GM18867 (cell line): Measurements from ENCODE around the gene PRKCI.
A peak's percentile ranks its signal among the peaks of the same experiment; 100 is the strongest.
"Not testable (repeated sequence)": the region's sequence is repeated elsewhere in the genome, so short reads cannot be mapped to it uniquely, and the experiment has no call there.

Experiments used
- ATAC-seq: cut with Tn5 transposase; IDR thresholded peaks from one replicate; pipeline ENCODE4 v1.9.1; 2021; ENCODE audit warnings: mild to moderate bottlenecking, moderate library complexity; ENCODE audit not compliant: unreplicated experiment

Gene PRKCI

GRCh38 chr3:170222647-170223541, 670 bp downstream of the PRKCI start:
- peak; percentile 39 for ATAC-seq

DNA sequence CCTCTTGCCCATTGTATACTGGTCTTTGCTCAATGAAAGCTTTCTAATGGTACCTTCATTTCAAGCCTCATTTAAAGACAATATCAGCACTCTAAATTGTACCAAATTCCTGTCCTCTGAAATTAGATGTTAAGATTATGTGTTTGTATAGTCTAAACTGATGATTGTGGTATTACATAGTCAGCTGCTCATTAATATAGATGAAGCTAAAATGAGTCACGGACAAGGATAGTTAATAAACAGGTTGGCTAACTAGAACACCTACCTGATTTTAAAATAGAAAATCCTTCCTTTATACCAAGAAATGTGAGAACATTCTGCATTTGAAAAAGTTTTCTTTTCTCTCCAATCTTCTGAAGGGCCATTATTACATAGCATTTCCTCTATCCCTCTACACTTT, 2.9 kb downstream of the PRKCI start:
- ATAC-seq: no peak

- ATAC-seq: no peak
Measured at GRCh38 chr3:170226426-170226960, 4.3 kb downstream of the PRKCI start.

- ATAC-seq: no peak
Measured at GRCh38 chr3:170228093-170228766, 6.0 kb downstream of the PRKCI start.

DNA sequence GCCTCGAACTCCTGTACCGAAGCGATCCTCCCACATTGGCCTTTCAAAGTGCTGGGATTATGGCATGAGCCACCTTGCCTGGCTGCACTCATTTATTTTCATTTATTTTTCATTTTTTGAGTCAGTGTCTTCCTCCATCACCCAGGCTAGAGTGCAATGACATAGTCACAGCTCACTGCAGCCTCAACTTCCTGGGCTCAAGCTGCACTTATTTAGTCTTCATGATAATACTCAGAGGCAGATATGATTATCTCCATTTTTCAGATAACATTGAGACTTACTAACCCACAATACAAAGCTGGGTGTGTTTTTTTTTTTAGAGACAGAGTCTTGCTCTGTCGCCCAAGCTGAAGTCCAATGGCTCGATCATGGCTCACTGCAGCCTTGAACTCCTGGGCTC, 10.0 kb downstream of the PRKCI start:
- no peak for ATAC-seq

GRCh38 chr3:170233530-170233929, 11.3 kb downstream of the PRKCI start:
- ATAC-seq: no peak

DNA sequence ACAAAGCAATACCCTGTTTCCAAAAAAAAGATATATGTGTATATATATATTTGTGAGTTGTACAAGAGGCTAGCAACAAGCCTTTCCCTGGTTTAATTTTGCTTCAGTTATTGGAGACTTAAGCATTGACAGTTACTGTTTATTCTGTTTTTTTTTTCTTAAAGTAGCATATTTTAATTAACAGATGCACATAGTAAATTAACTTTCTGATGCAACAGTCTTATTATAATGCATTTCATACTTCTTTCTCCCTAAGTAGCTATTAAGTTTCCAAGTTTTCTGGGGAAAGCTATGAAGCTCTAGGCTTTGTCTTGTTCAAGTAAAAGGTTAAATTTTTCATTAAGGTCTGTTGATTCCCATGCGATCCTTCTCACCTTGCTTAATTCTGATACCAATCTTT, 17.9 kb downstream of the PRKCI start:
- ATAC-seq: no peak

DNA sequence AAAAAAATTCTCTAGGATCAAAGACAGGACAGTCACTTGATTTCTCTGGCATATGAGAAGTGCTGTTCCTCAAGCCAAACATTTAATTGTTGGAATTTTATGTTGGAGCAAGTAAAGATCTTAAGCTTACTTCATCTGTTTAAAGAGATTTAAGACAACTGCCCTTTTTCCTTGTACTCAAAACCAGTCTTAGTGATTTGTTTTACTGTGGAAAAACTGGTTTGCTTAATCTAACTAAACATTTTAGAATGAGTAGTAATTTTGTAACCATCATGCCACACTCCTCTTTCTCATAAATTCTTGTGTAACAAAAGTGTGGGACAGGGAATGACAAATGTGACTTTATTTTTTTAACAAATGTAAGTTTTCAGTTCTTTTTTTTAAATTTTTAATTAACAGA, 18.4 kb downstream of the PRKCI start:
- ATAC-seq: no peak

GRCh38 chr3:170244576-170244975, 22.4 kb downstream of the PRKCI start:
- no peak for ATAC-seq

DNA sequence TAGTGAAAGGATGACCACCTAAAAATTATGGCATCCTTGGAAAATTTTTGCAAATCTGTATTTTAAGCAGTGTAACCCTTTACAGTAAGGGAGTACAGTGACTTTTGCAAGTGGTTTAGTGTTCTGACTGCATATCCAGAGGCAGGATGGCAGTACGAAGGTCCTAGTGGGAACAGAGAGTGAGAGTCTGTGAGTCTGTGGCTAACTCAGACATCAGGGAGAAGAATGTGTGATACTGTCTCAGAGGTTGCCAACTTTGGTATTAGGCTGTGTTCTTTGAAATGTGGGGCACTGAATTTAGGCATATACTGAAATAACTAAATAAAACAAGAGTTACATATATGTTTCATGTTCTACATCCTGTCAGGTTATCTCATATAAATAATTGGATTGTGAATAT, 25.7 kb downstream of the PRKCI start:
- no peak for ATAC-seq

DNA sequence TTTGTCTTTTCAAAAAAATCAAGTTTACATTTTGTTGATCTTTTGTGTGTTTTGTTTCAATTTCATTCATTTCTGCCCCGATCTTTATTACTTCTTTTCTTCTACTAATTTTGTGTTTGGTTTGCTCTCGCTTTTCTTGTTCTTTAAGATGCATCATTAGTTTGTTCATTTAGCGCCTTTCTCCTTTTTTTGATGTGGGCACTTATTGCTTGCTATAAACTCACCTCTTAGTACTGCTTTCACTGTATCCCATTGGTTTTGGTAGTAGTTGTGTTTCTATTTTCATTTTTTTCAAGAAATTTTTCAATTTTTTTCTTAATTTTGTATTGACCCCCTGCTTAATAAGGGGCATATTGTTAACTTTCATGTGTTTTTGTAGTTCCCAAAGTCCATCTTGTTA, 34.4 kb downstream of the PRKCI start:
- ATAC-seq: no peak

GRCh38 chr3:170257145-170257544, 34.9 kb downstream of the PRKCI start:
- peak; percentile 69 for ATAC-seq

DNA sequence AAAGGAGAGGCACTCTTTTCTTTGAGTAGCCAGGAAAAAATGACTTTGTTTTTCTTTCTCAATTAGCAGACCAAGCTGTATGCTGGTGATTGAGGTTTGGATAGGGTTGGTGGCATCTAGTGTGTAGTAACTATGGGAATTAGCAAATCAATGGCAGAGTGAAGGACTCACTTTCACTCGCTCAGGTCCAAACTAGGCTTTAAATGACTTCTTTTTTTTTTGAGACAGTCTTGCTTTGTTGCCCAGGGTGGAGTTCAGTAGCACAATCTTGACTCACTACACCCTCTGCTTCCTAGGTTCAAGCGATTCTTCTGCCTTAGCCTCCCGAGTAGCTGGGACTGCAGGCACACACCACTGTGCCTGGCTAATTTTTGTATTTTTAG, 35.9 kb downstream of the PRKCI start:
- no peak for ATAC-seq

GRCh38 chr3:170259907-170260306, 37.7 kb downstream of the PRKCI start:
- ATAC-seq: no peak

GRCh38 chr3:170267793-170268192, 45.6 kb downstream of the PRKCI start:
- ATAC-seq: no peak

DNA sequence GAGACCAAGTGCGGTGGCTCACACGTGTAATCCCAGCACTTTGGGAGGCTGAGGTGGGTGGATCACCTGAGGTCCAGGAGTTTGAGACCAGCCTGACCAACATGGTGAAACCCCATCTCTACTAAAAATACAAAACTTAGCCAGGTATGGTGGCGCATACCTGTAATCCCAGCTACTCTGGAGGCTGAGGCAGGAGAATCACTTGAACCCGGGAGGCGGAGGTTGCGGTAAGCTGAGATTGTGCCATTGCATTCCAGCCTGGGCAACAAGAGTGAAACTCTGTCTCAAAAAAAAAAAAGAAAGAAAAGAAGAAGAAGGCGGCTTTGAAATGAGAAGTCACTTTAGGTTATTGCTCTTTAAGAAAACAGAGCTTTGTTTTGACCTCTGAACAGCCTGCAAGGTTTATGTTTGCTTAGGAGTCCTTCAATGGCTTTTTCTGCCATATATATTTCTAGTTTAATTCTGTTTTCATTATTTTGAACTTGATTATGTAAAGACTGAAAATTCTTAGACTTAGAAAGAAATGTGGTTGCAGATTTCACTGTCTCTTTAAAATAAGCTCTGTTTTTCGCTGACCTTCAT, 47.5 kb downstream of the PRKCI start:
- ATAC-seq: not testable (repeated sequence)

- no peak for ATAC-seq
Measured at GRCh38 chr3:170270282-170270881, 48.2 kb downstream of the PRKCI start.

DNA sequence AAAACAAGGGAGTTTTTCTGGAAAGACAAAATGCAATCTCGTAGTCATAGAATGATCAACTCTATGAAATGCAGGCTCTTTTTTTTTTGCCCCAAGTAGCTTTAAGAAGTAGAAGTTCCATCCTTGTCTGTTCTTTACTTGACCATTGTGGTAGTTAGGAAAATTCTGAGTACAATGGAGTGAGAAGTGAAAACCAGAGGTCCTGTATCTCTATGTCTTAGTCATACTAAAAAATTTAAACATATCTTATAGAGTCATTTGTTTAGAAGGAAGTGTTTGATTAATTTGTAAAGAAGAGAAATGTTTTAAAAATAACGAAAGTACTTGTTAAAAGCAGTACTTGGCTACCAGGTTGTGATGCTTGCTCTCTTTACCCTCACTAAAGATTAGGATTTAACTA, 52.4 kb downstream of the PRKCI start:
- ATAC-seq: no peak

- no peak for ATAC-seq
Measured at GRCh38 chr3:170275832-170276231, 53.6 kb downstream of the PRKCI start.

DNA sequence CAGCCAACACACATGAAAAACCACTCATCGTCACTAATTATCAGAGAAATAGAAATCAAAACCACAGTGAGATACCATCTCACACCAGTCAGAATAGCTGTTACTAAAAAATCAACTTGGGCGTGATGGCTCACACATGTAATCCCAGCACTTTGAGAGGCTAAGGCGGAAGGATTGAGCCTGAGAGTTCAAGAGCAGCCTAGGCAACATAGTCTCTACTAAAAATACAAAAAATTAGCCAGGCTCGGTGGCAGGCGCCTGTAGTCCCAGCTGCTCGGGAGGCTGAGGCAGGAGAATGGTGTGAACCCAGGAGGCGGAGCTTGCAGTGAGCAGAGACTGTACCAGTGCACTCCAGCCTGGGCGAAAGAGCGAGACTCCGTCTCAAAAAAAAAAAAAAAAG, 55.1 kb downstream of the PRKCI start:
- not testable (repeated sequence) for ATAC-seq

DNA sequence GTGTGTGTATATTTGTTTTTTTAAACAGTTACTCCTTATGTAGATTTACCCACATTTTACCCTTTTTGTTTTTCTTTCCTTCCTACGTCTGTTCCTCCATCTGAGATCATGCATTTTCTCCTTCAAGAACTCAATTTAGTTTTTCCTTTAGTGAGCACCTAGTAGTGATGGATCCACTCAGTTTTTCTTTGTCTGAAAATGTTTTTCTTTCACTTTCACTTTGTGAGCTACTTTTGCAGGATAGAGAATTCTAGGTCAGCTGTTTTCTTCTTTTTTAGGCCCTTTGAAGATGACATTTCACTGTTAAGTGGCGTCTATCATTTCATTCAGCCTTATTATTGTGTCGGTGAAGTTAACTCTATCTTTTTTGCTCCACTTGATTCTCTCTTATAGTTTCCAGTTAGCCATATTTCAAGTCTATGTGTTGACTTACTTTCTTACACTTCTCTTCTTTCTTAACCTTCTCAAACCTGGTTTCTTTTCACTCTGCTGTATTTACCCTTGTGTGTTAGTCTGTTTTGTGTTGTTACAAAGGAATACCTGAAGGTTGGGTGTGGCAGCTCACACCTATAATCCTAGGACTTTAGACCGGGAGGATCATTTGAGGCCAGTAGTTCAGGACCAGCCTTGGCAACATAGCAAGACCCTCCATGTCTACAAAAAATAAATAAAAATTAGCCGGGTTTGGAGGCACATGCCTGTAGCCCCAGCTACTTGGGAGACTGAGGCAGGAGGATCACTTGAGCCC, 55.8 kb downstream of the PRKCI start:
- ATAC-seq: no peak
